Measurements from ENCODE around the gene LHX4. TPM values are rescaled to one million over a fixed set of nuclear protein-coding genes. Genes with fewer than 3 reads are reported as not detected.

LHX4 gene
- total RNA-seq, 1 donor from 2014 or later = 0.36 TPM

- FAIRE-seq (no peak), DNase-seq (ENCODE audit: low read depth) (no peak)
- Histone ChIP-seq H3K36me3 (ENCODE audit: insufficient read depth, low read length) (no peaks in the 10 kb centered on the region), H3K27ac (ENCODE audit: low read depth, low read length) (no peak overlapping the region), H3K4me3 (ENCODE audit: insufficient read depth, low read depth, low read length) (no peak overlapping the region), H4K20me1 (ENCODE audit: insufficient read depth, low read length) (peaks cover 8% of the 10 kb centered on the region), H3K4me1 (ENCODE audit: insufficient read depth, low read length) (no peaks in the 10 kb centered on the region), H3K9me3 (ENCODE audit: insufficient read depth, low read depth, low read length) (no peaks in the 10 kb centered on the region), H3K27me3 (ENCODE audit: insufficient read depth, low read length) (peaks cover 66% of the 10 kb centered on the region), H3K9ac (ENCODE audit: low read length) (no peak overlapping the region), H3K79me2 (ENCODE audit: insufficient read depth, low read length) (no peaks in the 10 kb centered on the region), H2AFZ (ENCODE audit: low read depth, low read length) (no peak overlapping the region), H3K4me2 (ENCODE audit: low read length) (no peak overlapping the region)
- Mint-ChIP-seq H3K27ac (ENCODE audit: unreplicated experiment) (no peak overlapping the region), H3K36me3 (ENCODE audit: low read depth, unreplicated experiment) (no peaks in the 10 kb centered on the region), H3K27me3 (ENCODE audit: low read depth, unreplicated experiment) (peaks cover 66% of the 10 kb centered on the region), H3K4me1 (ENCODE audit: low read depth, unreplicated experiment) (no peaks in the 10 kb centered on the region), H3K4me3 (ENCODE audit: unreplicated experiment) (no peak overlapping the region), H3K9me3 (ENCODE audit: unreplicated experiment) (no peaks in the 10 kb centered on the region)
- TF ChIP-seq EZH2 (IDR thresholded peaks at IDR 0.05; ENCODE audit: insufficient read depth, low read length) (no peak), CTCF (IDR thresholded peaks at IDR 0.05; ENCODE audit: insufficient read depth, low read depth, low read length) (no peak)
These were observed 11.9 kb downstream of the LHX4 start for GRCh38 chr1:180241716-180242544.

- H3K27me3 Mint-ChIP-seq (ENCODE audit: low read depth, unreplicated experiment) = peaks cover 56% of the 10 kb centered on the region
- peaks cover 48% of the 10 kb centered on the region for H3K27me3 ChIP-seq (ENCODE audit: insufficient read depth, low read length)
These were observed 13.6 kb downstream of the LHX4 start for GRCh38 chr1:180243517-180244221.

More at GRCh38 chr1:180243517-180244221, 13.6 kb downstream of the LHX4 start:
- Mint-ChIP-seq H3K4me1 (ENCODE audit: low read depth, unreplicated experiment) (no peaks in the 10 kb centered on the region), H3K36me3 (ENCODE audit: low read depth, unreplicated experiment) (no peaks in the 10 kb centered on the region), H3K4me3 (ENCODE audit: unreplicated experiment) (no peak overlapping the region), H3K27ac (ENCODE audit: unreplicated experiment) (no peak overlapping the region), H3K9me3 (ENCODE audit: unreplicated experiment) (no peaks in the 10 kb centered on the region)
- no peak overlapping the region for H3K9ac ChIP-seq (ENCODE audit: low read length)
- H3K9me3 ChIP-seq (ENCODE audit: insufficient read depth, low read depth, low read length) = no peaks in the 10 kb centered on the region
- DNase-seq (ENCODE audit: low read depth) = no peak
- no peaks in the 10 kb centered on the region for H3K79me2 ChIP-seq (ENCODE audit: insufficient read depth, low read length)
- no peak overlapping the region for H2AFZ ChIP-seq (ENCODE audit: low read depth, low read length)
- H3K36me3 ChIP-seq (ENCODE audit: insufficient read depth, low read length) = no peaks in the 10 kb centered on the region
- FAIRE-seq = no peak
- no peaks in the 10 kb centered on the region for H3K4me1 ChIP-seq (ENCODE audit: insufficient read depth, low read length)
- TF ChIP-seq CTCF (IDR thresholded peaks at IDR 0.05; ENCODE audit: insufficient read depth, low read depth, low read length) (no peak), EZH2 (IDR thresholded peaks at IDR 0.05; ENCODE audit: insufficient read depth, low read length) (no peak)
- H3K4me2 ChIP-seq (ENCODE audit: low read length) = no peak overlapping the region
- no peak overlapping the region for H3K27ac ChIP-seq (ENCODE audit: low read depth, low read length)
- peaks cover 3% of the 10 kb centered on the region for H4K20me1 ChIP-seq (ENCODE audit: insufficient read depth, low read length)
- H3K4me3 ChIP-seq (ENCODE audit: insufficient read depth, low read depth, low read length) = no peak overlapping the region

Data from astrocyte (in vitro differentiated cells and primary cell).